BLaER1 (cell line): ENCODE results near the gene PARP15.
"Not testable (repeated sequence)": the region's sequence is repeated elsewhere in the genome, so short reads cannot be mapped to it uniquely, and the experiment has no call there.

ENCODE experiments used
- H3K27ac ChIP-seq: shearing (Covaris generic); formaldehyde crosslinking; 2 replicates; pipeline ENCODE4 v1.8.1; 2022
- H3K27me3 ChIP-seq: shearing (Covaris generic); formaldehyde crosslinking; 2 replicates; pipeline ENCODE4 v1.8.1; 2022
- H3K36me3 ChIP-seq: shearing (Covaris generic); formaldehyde crosslinking; 2 replicates; pipeline ENCODE4 v1.8.1; 2022
- H3K4me1 ChIP-seq: shearing (Covaris generic); formaldehyde crosslinking; 2 replicates; pipeline ENCODE4 v1.8.1; 2022
- H3K4me2 ChIP-seq: shearing (Covaris generic); formaldehyde crosslinking; 2 replicates; pipeline ENCODE4 v1.8.1; 2022
- H3K4me3 ChIP-seq: shearing (Covaris generic); formaldehyde crosslinking; 2 replicates; pipeline ENCODE4 v1.8.1; 2022
- H3K9ac ChIP-seq: shearing (Covaris generic); formaldehyde crosslinking; 2 replicates; pipeline ENCODE4 v1.8.1; 2022
- H3K9me3 ChIP-seq: shearing (Covaris generic); formaldehyde crosslinking; 2 replicates; pipeline ENCODE4 v1.8.1; 2022
- H4K20me1 ChIP-seq: shearing (Covaris generic); formaldehyde crosslinking; 2 replicates; pipeline ENCODE4 v1.8.1; 2022
- Cebpa-rat ChIP-seq: shearing (Covaris generic); IDR thresholded peaks from 2 replicates; pipeline ENCODE4 v1.8.1; 2022

The PARP15 gene

GRCh38 chr3:122553171-122553570, 24.3 kb upstream of the PARP15 start:
- Histone ChIP-seq H3K9me3 (no peaks in the 10 kb centered on the region), H3K36me3 (peaks cover 78% of the 10 kb centered on the region)

GRCh38 chr3:122555275-122556071, 22.0 kb upstream of the PARP15 start:
- Histone ChIP-seq H3K9me3 (no peaks in the 10 kb centered on the region), H3K9ac (no peak overlapping the region), H3K4me1 (peaks cover 8% of the 10 kb centered on the region), H4K20me1 (no peaks in the 10 kb centered on the region), H3K4me2 (no peak overlapping the region), H3K36me3 (peaks cover 69% of the 10 kb centered on the region), H3K4me3 (no peak overlapping the region), H3K27me3 (no peaks in the 10 kb centered on the region), H3K27ac (no peak overlapping the region)
- TF ChIP-seq Cebpa-rat: no peak

More at GRCh38 chr3:122553171-122553570, 24.3 kb upstream of the PARP15 start:
- Histone ChIP-seq H3K9ac (no peak overlapping the region), H3K4me3 (no peak overlapping the region), H3K4me2 (no peak overlapping the region), H3K4me1 (no peaks in the 10 kb centered on the region), H3K27me3 (no peaks in the 10 kb centered on the region), H3K27ac (no peak overlapping the region), H4K20me1 (no peaks in the 10 kb centered on the region)
- TF ChIP-seq Cebpa-rat: no peak

GRCh38 chr3:122557356-122557755, 20.1 kb upstream of the PARP15 start:
- H3K9ac ChIP-seq: no peak overlapping the region
- peaks cover 51% of the 10 kb centered on the region for H3K36me3 ChIP-seq
- no peaks in the 10 kb centered on the region for H3K27me3 ChIP-seq
- H3K4me2 ChIP-seq: no peak overlapping the region
- TF ChIP-seq Cebpa-rat: no peak
- no peak overlapping the region for H3K4me3 ChIP-seq
- H3K27ac ChIP-seq: no peak overlapping the region
- peaks cover 15% of the 10 kb centered on the region for H3K4me1 ChIP-seq
- H4K20me1 ChIP-seq: no peaks in the 10 kb centered on the region
- H3K9me3 ChIP-seq: no peaks in the 10 kb centered on the region

GRCh38 chr3:122558605-122559004, 18.8 kb upstream of the PARP15 start:
- H3K36me3 ChIP-seq: peaks cover 47% of the 10 kb centered on the region
- H3K4me3 ChIP-seq: no peak overlapping the region
- no peak overlapping the region for H3K4me2 ChIP-seq
- H3K4me1 ChIP-seq: peaks cover 25% of the 10 kb centered on the region
- H4K20me1 ChIP-seq: no peaks in the 10 kb centered on the region
- H3K9ac ChIP-seq: no peak overlapping the region
- H3K9me3 ChIP-seq: no peaks in the 10 kb centered on the region
- TF ChIP-seq Cebpa-rat: no peak
- H3K27ac ChIP-seq: no peak overlapping the region
- H3K27me3 ChIP-seq: no peaks in the 10 kb centered on the region

- Histone ChIP-seq H3K27me3 (no peaks in the 10 kb centered on the region), H3K4me2 (peak overlapping the region; percentile 3; the same call in 1 of the 2 replicates), H3K36me3 (peaks cover 42% of the 10 kb centered on the region), H3K9me3 (no peaks in the 10 kb centered on the region), H3K9ac (peak overlapping the region; percentile 31; the same call in 1 of the 2 replicates), H3K4me1 (peaks cover 29% of the 10 kb centered on the region), H4K20me1 (no peaks in the 10 kb centered on the region), H3K4me3 (no peak overlapping the region), H3K27ac (no peak overlapping the region)
- TF ChIP-seq Cebpa-rat: no peak
Observed at GRCh38 chr3:122559906-122560305, 17.5 kb upstream of the PARP15 start.

- peaks cover 36% of the 10 kb centered on the region for H3K4me1 ChIP-seq
- H4K20me1 ChIP-seq: no peaks in the 10 kb centered on the region
- peaks cover 36% of the 10 kb centered on the region for H3K36me3 ChIP-seq
- TF ChIP-seq Cebpa-rat: no peak
- H3K9me3 ChIP-seq: no peaks in the 10 kb centered on the region
- 0 out of 2 replicates have a peak overlapping the region, but pooled peaks have one; percentile 12 for H3K4me2 ChIP-seq
- no peaks in the 10 kb centered on the region for H3K27me3 ChIP-seq
- H3K4me3 ChIP-seq: no peak overlapping the region
- no peak overlapping the region for H3K9ac ChIP-seq
- H3K27ac ChIP-seq: no peak overlapping the region
Observed at GRCh38 chr3:122560680-122561079, 16.8 kb upstream of the PARP15 start.

GRCh38 chr3:122562923-122563716, 14.3 kb upstream of the PARP15 start:
- no peaks in the 10 kb centered on the region for H3K27me3 ChIP-seq
- H3K9ac ChIP-seq: peak overlapping the region; percentile 91
- no peaks in the 10 kb centered on the region for H3K9me3 ChIP-seq
- peaks cover 58% of the 10 kb centered on the region for H3K4me1 ChIP-seq
- H3K27ac ChIP-seq: peak overlapping the region; percentile 93
- no peak for TF ChIP-seq Cebpa-rat
- H4K20me1 ChIP-seq: no peaks in the 10 kb centered on the region
- H3K4me2 ChIP-seq: peak overlapping the region; percentile 93
- peak overlapping the region; percentile 87 for H3K4me3 ChIP-seq
- H3K36me3 ChIP-seq: peaks cover 36% of the 10 kb centered on the region

GRCh38 chr3:122563717-122564025, 13.8 kb upstream of the PARP15 start:
- Histone ChIP-seq H4K20me1 (no peaks in the 10 kb centered on the region), H3K9ac (peak overlapping the region; percentile 91), H3K36me3 (peaks cover 35% of the 10 kb centered on the region), H3K4me1 (peaks cover 64% of the 10 kb centered on the region), H3K27me3 (no peaks in the 10 kb centered on the region), H3K4me2 (peak overlapping the region; percentile 93), H3K4me3 (peak overlapping the region; percentile 87), H3K9me3 (no peaks in the 10 kb centered on the region), H3K27ac (peak overlapping the region; percentile 93)
- TF ChIP-seq Cebpa-rat: no peak

- Histone ChIP-seq H3K9ac (peak within 1 kb of the TSS; percentile 91), H3K4me1 (peaks cover 70% of the 10 kb centered on the region), H4K20me1 (no peaks in the 10 kb centered on the region), H3K36me3 (peaks cover 37% of the 10 kb centered on the region), H3K9me3 (no peaks in the 10 kb centered on the region), H3K27ac (peak within 1 kb of the TSS; percentile 93), H3K27me3 (no peaks in the 10 kb centered on the region), H3K4me3 (peak within 1 kb of the TSS; percentile 87), H3K4me2 (peak within 1 kb of the TSS; percentile 93)
- no peak for TF ChIP-seq Cebpa-rat
Observed at GRCh38 chr3:122564155-122564912, 13.1 kb upstream of the PARP15 start, which contains the start of the genes DTX3L and PARP9. TSS of gene DTX3L (plus strand) at chr3:122564338. CDS start at chr3:122564427, 89 bp downstream. TSS of gene PARP9 (minus strand) at chr3:122564300. CDS start at chr3:122559620, 4,680 bp downstream.

GRCh38 chr3:122568131-122568530, 9.3 kb upstream of the PARP15 start:
- H3K27ac ChIP-seq, H3K9ac ChIP-seq, H4K20me1 ChIP-seq, H3K27me3 ChIP-seq, H3K9me3 ChIP-seq, H3K4me3 ChIP-seq: not testable (repeated sequence)
- H3K4me1 ChIP-seq: peaks cover 69% of the 10 kb centered on the region
- peak overlapping the region; percentile 58 for H3K4me2 ChIP-seq
- peaks cover 75% of the 10 kb centered on the region for H3K36me3 ChIP-seq
